BE2C (cell line): ENCODE results near the gene TMEM214.

Source experiments
- DNase-seq: peaks from one replicate; pipeline ENCODE4 v3.0.0-alpha.2; 2020
- H3K27me3 ChIP-seq: fragments of 250-450 bp; sonication (Bioruptor Pico); 2 replicates; pipeline ENCODE4 v1.5.1; 2020; ENCODE audit warnings: mild to moderate bottlenecking
- H3K36me3 ChIP-seq: fragments of 250-450 bp; sonication (Bioruptor Pico); 2 replicates; pipeline ENCODE4 v1.5.1; 2020; ENCODE audit warnings: mild to moderate bottlenecking
- H3K4me1 ChIP-seq: fragments of 250-450 bp; sonication (Bioruptor Pico); 2 replicates; pipeline ENCODE4 v1.5.1; 2020
- H3K4me3 ChIP-seq: 2 replicates; pipeline ENCODE4 v1.5.1; 2011; ENCODE audit warnings: low read depth, low read length
- H3K9me3 ChIP-seq: fragments of 250-450 bp; sonication (Bioruptor Pico); 2 replicates; pipeline ENCODE4 v1.5.1; 2020
- TF ChIP-seq, protein P1 (sequence below): IDR thresholded peaks from 2 replicates; pipeline ENCODE4 v1.5.1; 2012; ENCODE audit warnings: mild to moderate bottlenecking, low read depth, low read length

The TMEM214 gene

GRCh38 chr2:27007416-27008374 is 25.1 kb upstream of the TMEM214 start:
- TF ChIP-seq, protein P1, sequence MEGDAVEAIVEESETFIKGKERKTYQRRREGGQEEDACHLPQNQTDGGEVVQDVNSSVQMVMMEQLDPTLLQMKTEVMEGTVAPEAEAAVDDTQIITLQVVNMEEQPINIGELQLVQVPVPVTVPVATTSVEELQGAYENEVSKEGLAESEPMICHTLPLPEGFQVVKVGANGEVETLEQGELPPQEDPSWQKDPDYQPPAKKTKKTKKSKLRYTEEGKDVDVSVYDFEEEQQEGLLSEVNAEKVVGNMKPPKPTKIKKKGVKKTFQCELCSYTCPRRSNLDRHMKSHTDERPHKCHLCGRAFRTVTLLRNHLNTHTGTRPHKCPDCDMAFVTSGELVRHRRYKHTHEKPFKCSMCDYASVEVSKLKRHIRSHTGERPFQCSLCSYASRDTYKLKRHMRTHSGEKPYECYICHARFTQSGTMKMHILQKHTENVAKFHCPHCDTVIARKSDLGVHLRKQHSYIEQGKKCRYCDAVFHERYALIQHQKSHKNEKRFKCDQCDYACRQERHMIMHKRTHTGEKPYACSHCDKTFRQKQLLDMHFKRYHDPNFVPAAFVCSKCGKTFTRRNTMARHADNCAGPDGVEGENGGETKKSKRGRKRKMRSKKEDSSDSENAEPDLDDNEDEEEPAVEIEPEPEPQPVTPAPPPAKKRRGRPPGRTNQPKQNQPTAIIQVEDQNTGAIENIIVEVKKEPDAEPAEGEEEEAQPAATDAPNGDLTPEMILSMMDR: no peak
- Histone ChIP-seq H3K9me3 (no peaks in the 10 kb centered on the region), H3K4me1 (no peaks in the 10 kb centered on the region), H3K27me3 (no peaks in the 10 kb centered on the region), H3K36me3 (no peaks in the 10 kb centered on the region), H3K4me3 (no peak overlapping the region)
- no peak for DNase-seq

DNA sequence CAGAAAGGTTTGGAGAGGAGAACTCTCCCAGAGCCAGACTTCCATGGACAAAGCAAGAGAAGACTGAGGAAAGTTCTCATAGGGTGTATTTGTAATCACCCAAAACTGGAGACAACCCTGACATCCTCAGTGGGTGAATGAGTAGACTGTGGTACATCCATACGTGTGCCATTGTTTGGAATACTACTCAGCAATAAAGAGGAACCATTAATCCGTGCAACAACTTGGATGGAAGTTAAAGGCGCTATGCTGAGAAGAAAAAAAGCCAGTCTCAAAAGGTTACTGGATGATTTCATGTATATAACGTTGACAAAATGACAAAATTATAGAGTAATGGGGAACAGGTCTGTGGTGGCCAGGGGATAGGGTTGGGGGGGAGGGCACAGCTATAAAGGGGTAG is 24.1 kb upstream of the TMEM214 start:
- H3K36me3 ChIP-seq: no peaks in the 10 kb centered on the region
- H3K4me1 ChIP-seq: no peaks in the 10 kb centered on the region
- DNase-seq: no peak
- no peaks in the 10 kb centered on the region; the same call in none of the 2 replicates for H3K9me3 ChIP-seq
- no peak overlapping the region for H3K4me3 ChIP-seq
- TF ChIP-seq, protein P1: no peak
- H3K27me3 ChIP-seq: no peaks in the 10 kb centered on the region

- TF ChIP-seq, protein P1: no peak
- Histone ChIP-seq H3K27me3 (no peaks in the 10 kb centered on the region), H3K4me3 (no peak overlapping the region), H3K4me1 (no peaks in the 10 kb centered on the region), H3K36me3 (no peaks in the 10 kb centered on the region), H3K9me3 (no peaks in the 10 kb centered on the region; the same call in none of the 2 replicates)
- no peak for DNase-seq
These were observed 23.7 kb upstream of the TMEM214 start for GRCh38 chr2:27009083-27009482.

DNA sequence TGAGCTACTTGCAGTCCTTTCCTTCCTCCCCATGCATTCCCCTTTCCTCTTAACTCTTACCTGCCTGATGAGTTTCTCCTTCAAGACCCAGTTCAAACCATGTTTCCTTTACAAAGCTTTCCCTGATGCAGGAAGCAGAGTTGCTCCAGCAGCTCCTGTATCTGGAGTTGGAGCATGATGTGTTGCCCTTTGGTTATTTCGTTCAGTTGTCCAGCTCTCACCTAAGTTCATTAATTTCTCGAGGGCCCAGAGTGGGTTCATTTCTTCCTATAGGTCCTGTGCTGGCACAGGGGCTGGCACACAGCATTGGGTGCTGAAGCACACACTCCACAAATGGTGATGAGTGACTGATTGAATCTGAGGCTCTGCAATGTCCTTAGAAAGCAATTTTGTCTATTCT is 23.0 kb upstream of the TMEM214 start:
- Histone ChIP-seq H3K9me3 (no peaks in the 10 kb centered on the region; the same call in none of the 2 replicates), H3K27me3 (no peaks in the 10 kb centered on the region), H3K4me1 (no peaks in the 10 kb centered on the region), H3K36me3 (no peaks in the 10 kb centered on the region), H3K4me3 (no peak overlapping the region)
- TF ChIP-seq, protein P1: no peak
- no peak for DNase-seq

DNA sequence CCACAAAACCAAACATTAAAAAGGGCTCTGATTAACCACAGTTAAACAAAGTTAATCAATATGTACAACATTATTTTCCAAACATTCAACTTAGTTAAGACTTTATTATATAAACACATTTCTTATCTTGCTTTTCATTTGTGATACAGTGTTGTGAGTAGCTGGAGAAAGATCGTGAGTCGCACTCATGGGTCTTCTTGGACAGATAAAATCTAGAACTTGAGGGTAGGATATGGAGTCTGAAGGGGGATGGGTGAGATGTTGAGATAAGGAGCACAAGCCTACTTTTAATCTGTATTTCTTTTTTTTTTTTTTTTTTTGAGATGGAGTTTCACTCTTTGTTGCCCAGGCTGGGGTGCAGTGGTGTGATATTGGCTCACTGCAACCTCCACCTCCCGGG is 22.6 kb upstream of the TMEM214 start:
- no peaks in the 10 kb centered on the region for H3K4me1 ChIP-seq
- no peaks in the 10 kb centered on the region for H3K36me3 ChIP-seq
- no peaks in the 10 kb centered on the region; the same call in none of the 2 replicates for H3K9me3 ChIP-seq
- DNase-seq: no peak
- no peaks in the 10 kb centered on the region for H3K27me3 ChIP-seq
- TF ChIP-seq, protein P1: no peak
- H3K4me3 ChIP-seq: no peak overlapping the region

GRCh38 chr2:27013738-27014137 is 19.0 kb upstream of the TMEM214 start:
- no peak for DNase-seq

More at GRCh38 chr2:27013738-27014137, 19.0 kb upstream of the TMEM214 start:
- Histone ChIP-seq H3K36me3 (no peaks in the 10 kb centered on the region), H3K9me3 (no peaks in the 10 kb centered on the region; the same call in none of the 2 replicates), H3K4me1 (peaks cover 15% of the 10 kb centered on the region), H3K4me3 (no peak overlapping the region), H3K27me3 (no peaks in the 10 kb centered on the region)
- TF ChIP-seq, protein P1: no peak
